Measurements from ENCODE around the gene CLCN1.

CLCN1 gene

GRCh38 chr7:143396625-143397556, 81.0 kb downstream of the CLCN1 start:
- DNase-seq (ENCODE audit: low read depth): no peak

- no peak for DNase-seq (ENCODE audit: low read depth)
Observed at GRCh38 chr7:143397710-143398530, 82.0 kb downstream of the CLCN1 start.

GRCh38 chr7:143398616-143399015, 82.7 kb downstream of the CLCN1 start:
- DNase-seq (ENCODE audit: low read depth): no peak

GRCh38 chr7:143399151-143399550, 83.2 kb downstream of the CLCN1 start:
- no peak for DNase-seq (ENCODE audit: low read depth)

- DNase-seq (ENCODE audit: low read depth): no peak
Observed at GRCh38 chr7:143399642-143400041, 83.7 kb downstream of the CLCN1 start.

- no peak for DNase-seq (ENCODE audit: low read depth)
Observed at GRCh38 chr7:143401265-143401664, 85.4 kb downstream of the CLCN1 start.

Measured in stimulated activated CD4-positive, alpha-beta T cell treated with anti-CD3 and anti-CD28 coated beads, Interleukin-2, amount 100 ng/mL, for 4 hours (primary cell).